HEK293 (cell line): ENCODE measurements around the gene PIGS.
A peak's percentile ranks its signal among the peaks of the same experiment; 100 is the strongest.

ENCODE experiments used
- CTCF ChIA-PET: fragments of 350-600 bp; formaldehyde crosslinking; extraction: SDS; loops from one replicate; lab custom pipeline; 2021; ENCODE audit warnings: antibody characterized with exemption; lab: Yijun Ruan, JAX
- POLR2A ChIA-PET: fragments of 300-600 bp; formaldehyde crosslinking; extraction: SDS; loops from one replicate; lab custom pipeline; 2020; ENCODE audit warnings: antibody characterized with exemption, inconsistent platforms; lab: Yijun Ruan, JAX
- H3K27ac ChIP-seq: fragments of 200-500 bp; sonication (Bioruptor generic); 2 replicates; pipeline ENCODE4 v1.5.1; 2014; ENCODE audit warnings: low read depth, low read length, control low read depth, inconsistent platforms; ENCODE audit errors: extremely low read depth
- H3K36me3 ChIP-seq, 2 experiments: fragments of 200-500 bp in 1 of 2; sonication (Bioruptor generic) in 1 of 2; 1 replicate in 1 of 2; 2 replicates in 1 of 2; pipeline ENCODE4 v1.5.1; 2014 to 2017; ENCODE audit warnings: inconsistent platforms in 2 of 2, low read length in 2 of 2; ENCODE audit not compliant: control insufficient read depth in 2 of 2, insufficient read depth in 1 of 2
- H3K4me1 ChIP-seq: fragments of 200-500 bp; sonication (Bioruptor generic); 2 replicates; pipeline ENCODE4 v1.5.1; 2014; ENCODE audit warnings: mild to moderate bottlenecking, low read length, inconsistent platforms; ENCODE audit not compliant: control insufficient read depth, insufficient read depth
- H3K4me3 ChIP-seq: 2 replicates; pipeline ENCODE4 v1.5.1; 2011; ENCODE audit warnings: low read depth, mild to moderate bottlenecking, control low read depth, low read length, moderate library complexity
- H3K9me3 ChIP-seq: fragments of 200-500 bp; sonication (Bioruptor generic); 2 replicates; pipeline ENCODE4 v1.5.1; 2014; ENCODE audit warnings: low read depth, low read length, inconsistent platforms; ENCODE audit not compliant: control insufficient read depth, insufficient read depth
- BCL11B ChIP-seq: fragments of 450-650 bp; formaldehyde crosslinking; IDR thresholded peaks from 2 replicates; pipeline ENCODE4 v1.5.1; 2016; ENCODE audit warnings: low read depth, missing biosample characterization, missing genetic modification characterization
- GLIS2 ChIP-seq: fragments of 450-650 bp; formaldehyde crosslinking; IDR thresholded peaks from 2 replicates; pipeline ENCODE4 v1.5.1; 2016; ENCODE audit warnings: missing biosample characterization, missing genetic modification characterization
- OSR2 ChIP-seq: fragments of 450-650 bp; formaldehyde crosslinking; IDR thresholded peaks from 2 replicates; pipeline ENCODE4 v1.5.1; 2016; ENCODE audit warnings: missing biosample characterization, missing genetic modification characterization
- OVOL3 ChIP-seq: fragments of 450-650 bp; formaldehyde crosslinking; IDR thresholded peaks from 2 replicates; pipeline ENCODE4 v1.5.1; 2016; ENCODE audit warnings: missing biosample characterization, missing genetic modification characterization
- ZBTB48 ChIP-seq: fragments of 450-650 bp; formaldehyde crosslinking; IDR thresholded peaks from 2 replicates; pipeline ENCODE4 v1.5.1; 2016; ENCODE audit warnings: missing biosample characterization, missing genetic modification characterization
- ZBTB7A ChIP-seq: fragments of 450-650 bp; formaldehyde crosslinking; IDR thresholded peaks from 2 replicates; pipeline ENCODE4 v1.5.1; 2016; ENCODE audit warnings: low read depth, missing biosample characterization, missing genetic modification characterization
- ZNF146 ChIP-seq: fragments of 450-650 bp; formaldehyde crosslinking; IDR thresholded peaks from 2 replicates; pipeline ENCODE4 v1.5.1; 2016; ENCODE audit warnings: missing biosample characterization, missing genetic modification characterization
- ZNF174 ChIP-seq: fragments of 450-650 bp; formaldehyde crosslinking; IDR thresholded peaks from 2 replicates; pipeline ENCODE4 v1.5.0; 2017; ENCODE audit warnings: missing biosample characterization, mild to moderate bottlenecking, missing genetic modification characterization
- ZNF274 ChIP-seq, 2 experiments: fragments of 200-500 bp in 1 of 2; fragments of 450-650 bp in 1 of 2; sonication (Bioruptor generic) in 1 of 2; formaldehyde crosslinking in 1 of 2; IDR thresholded peaks; 2 replicates each; pipeline versions ENCODE4 v1.5.1 to v1.6.1; 2014 to 2016; ENCODE audit warnings: borderline replicate concordance in 1 of 2, inconsistent platforms in 1 of 2, low read length in 1 of 2, missing biosample characterization in 1 of 2, missing genetic modification characterization in 1 of 2
- ZNF341 ChIP-seq: fragments of 450-650 bp; formaldehyde crosslinking; IDR thresholded peaks from 2 replicates; pipeline ENCODE4; 2016; ENCODE audit warnings: low read depth, missing biosample characterization, missing genetic modification characterization
- ZNF391 ChIP-seq: fragments of 450-650 bp; formaldehyde crosslinking; IDR thresholded peaks from 2 replicates; pipeline ENCODE4 v1.5.1; 2016; ENCODE audit warnings: low read depth, missing biosample characterization, missing genetic modification characterization, borderline replicate concordance
- ZNF596 ChIP-seq: fragments of 450-650 bp; IDR thresholded peaks from 2 replicates; pipeline ENCODE4 v1.5.0; 2018; ENCODE audit warnings: missing biosample characterization, mild to moderate bottlenecking, missing genetic modification characterization, moderate library complexity
- ZNF629 ChIP-seq: fragments of 450-650 bp; formaldehyde crosslinking; IDR thresholded peaks from 2 replicates; pipeline ENCODE4 v1.5.1; 2017; ENCODE audit warnings: missing biosample characterization, missing genetic modification characterization
- TF ChIP-seq, protein P1 (sequence below): fragments of 450-650 bp; formaldehyde crosslinking; IDR thresholded peaks from 2 replicates; pipeline ENCODE4 v1.5.1; 2016; ENCODE audit warnings: missing biosample characterization, missing genetic modification characterization, low read depth
- TF ChIP-seq, protein P2 (sequence below): fragments of 450-650 bp; formaldehyde crosslinking; conservative IDR thresholded peaks from 2 replicates; pipeline ENCODE4 v1.5.1; 2016; ENCODE audit warnings: low read depth, missing biosample characterization, missing genetic modification characterization
- TF ChIP-seq, protein P3 (sequence below): fragments of 450-650 bp; formaldehyde crosslinking; IDR thresholded peaks from 2 replicates; pipeline ENCODE4 v1.5.1; 2016; ENCODE audit warnings: missing biosample characterization, missing genetic modification characterization
- TF ChIP-seq, protein P4 (sequence below): fragments of 450-650 bp; formaldehyde crosslinking; IDR thresholded peaks from 2 replicates; pipeline ENCODE4 v1.5.1; 2016; ENCODE audit warnings: missing biosample characterization, missing genetic modification characterization
- TF ChIP-seq, protein P5 (sequence below): fragments of 450-650 bp; formaldehyde crosslinking; IDR thresholded peaks from 2 replicates; pipeline ENCODE4 v1.5.1; 2016; ENCODE audit warnings: missing biosample characterization, missing genetic modification characterization
- TF ChIP-seq, protein P6 (sequence below): fragments of 450-650 bp; formaldehyde crosslinking; IDR thresholded peaks from 2 replicates; pipeline ENCODE4 v1.5.1; 2016; ENCODE audit warnings: missing biosample characterization, missing genetic modification characterization

Gene PIGS

DNA sequence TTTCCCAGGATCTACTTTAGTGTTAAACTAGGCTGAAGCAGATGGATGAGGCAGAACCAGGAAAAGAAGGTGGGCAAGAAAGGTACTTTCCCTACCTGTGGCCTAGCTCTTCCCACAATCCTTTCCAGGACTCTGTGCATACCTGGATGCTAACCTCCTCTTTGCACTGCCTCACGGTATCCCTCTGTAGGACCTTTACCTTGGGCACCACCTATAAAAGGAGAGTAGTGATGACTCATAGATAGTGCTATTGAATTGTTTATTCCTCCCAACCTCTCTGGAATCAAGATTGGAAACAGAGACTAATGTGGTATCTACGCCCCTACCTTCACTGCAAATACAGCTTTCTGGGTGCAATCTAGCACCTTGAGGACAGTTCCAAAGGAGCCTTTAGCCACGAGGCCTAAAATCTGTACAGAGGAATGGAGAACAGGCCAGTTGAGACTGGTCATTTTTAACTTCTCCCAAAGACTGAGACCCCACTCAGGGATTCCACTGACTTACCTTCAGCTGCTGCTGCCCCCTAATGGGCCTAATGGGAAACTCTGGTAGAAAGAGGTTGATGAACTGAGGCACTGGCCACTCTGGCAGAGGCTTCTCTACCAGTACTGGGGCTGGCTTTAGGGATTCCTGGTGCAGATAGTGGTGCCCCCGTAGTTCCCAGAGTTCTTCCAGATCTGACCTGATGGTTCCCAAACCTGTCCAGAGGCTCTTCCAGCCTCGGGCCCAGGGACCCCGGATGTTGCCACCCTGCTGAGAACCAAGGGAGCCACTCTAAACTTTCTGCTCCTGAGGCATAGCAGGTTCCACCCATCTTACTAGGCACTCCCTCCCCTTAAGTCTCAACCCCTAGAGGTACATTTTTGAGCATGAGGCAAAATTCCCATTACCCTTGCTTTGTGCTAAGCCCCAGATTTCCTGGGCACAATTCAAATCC lies 41.9 kb upstream of the PIGS start (continued):
- no peak for TF ChIP-seq ZNF174
- 0 out of 2 replicates have a peak, but pooled peaks have one; percentile 47 for TF ChIP-seq ZBTB48
- no peak for TF ChIP-seq OSR2
- no peak for TF ChIP-seq ZBTB7A (tag by site-specific recombination)

DNA sequence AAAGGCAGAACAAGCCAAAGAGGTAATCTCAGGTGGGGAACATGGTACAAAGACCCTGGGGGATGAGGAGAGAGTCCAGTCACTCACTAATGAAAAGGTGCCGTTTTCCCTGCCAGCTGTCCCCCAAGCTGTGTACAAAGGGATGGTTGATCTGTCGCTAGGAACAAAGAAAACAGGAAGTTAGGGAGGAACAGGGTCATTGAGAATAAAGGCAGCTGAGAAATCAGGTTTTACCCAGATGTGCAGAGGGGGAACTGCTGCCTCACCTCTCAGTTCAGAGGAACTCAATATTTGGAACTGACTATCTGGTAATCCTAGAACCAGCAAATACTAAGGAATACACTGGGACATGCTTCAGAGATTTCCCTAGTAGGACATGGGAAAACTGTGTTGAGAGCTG lies 41.2 kb upstream of the PIGS start:
- CTCF ChIA-PET, result interaction anchor here (0.6 to 7.3 kb wide), 28 partner anchors 9 to 196 kb away, joined by 3 to 46 read pairs (median 4); partner anchors contain the start of gene PIGS
- peaks cover 64 to 86% of the 10 kb centered on the region in 2 experiments for H3K36me3 ChIP-seq
- H3K27ac ChIP-seq, result no peak overlapping the region
- POLR2A ChIA-PET, result interaction anchor here (2.0 to 2.1 kb wide), 2 partner anchors 11 to 13 kb away, joined by 6 to 7 read pairs; no protein-coding TSS in a partner anchor
- no peaks in the 10 kb centered on the region for H3K9me3 ChIP-seq
- TF ChIP-seq, protein P1, sequence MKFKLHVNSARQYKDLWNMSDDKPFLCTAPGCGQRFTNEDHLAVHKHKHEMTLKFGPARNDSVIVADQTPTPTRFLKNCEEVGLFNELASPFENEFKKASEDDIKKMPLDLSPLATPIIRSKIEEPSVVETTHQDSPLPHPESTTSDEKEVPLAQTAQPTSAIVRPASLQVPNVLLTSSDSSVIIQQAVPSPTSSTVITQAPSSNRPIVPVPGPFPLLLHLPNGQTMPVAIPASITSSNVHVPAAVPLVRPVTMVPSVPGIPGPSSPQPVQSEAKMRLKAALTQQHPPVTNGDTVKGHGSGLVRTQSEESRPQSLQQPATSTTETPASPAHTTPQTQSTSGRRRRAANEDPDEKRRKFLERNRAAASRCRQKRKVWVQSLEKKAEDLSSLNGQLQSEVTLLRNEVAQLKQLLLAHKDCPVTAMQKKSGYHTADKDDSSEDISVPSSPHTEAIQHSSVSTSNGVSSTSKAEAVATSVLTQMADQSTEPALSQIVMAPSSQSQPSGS (tag by site-specific recombination), result no peak
- TF ChIP-seq ZNF274 (IDR thresholded peaks at IDR 0.05; ENCODE audit: low read length) (no peak), ZNF274 (tag by site-specific recombination; IDR thresholded peaks at IDR 0.05; ENCODE audit: borderline replicate concordance) (no peak), BCL11B (tag by site-specific recombination) (no peak), ZNF341 (tag by site-specific recombination) (no peak), ZNF596 (no peak), ZNF174 (no peak), ZNF146 (tag by site-specific recombination) (no peak), OVOL3 (tag by site-specific recombination) (no peak)
- TF ChIP-seq, protein P2, sequence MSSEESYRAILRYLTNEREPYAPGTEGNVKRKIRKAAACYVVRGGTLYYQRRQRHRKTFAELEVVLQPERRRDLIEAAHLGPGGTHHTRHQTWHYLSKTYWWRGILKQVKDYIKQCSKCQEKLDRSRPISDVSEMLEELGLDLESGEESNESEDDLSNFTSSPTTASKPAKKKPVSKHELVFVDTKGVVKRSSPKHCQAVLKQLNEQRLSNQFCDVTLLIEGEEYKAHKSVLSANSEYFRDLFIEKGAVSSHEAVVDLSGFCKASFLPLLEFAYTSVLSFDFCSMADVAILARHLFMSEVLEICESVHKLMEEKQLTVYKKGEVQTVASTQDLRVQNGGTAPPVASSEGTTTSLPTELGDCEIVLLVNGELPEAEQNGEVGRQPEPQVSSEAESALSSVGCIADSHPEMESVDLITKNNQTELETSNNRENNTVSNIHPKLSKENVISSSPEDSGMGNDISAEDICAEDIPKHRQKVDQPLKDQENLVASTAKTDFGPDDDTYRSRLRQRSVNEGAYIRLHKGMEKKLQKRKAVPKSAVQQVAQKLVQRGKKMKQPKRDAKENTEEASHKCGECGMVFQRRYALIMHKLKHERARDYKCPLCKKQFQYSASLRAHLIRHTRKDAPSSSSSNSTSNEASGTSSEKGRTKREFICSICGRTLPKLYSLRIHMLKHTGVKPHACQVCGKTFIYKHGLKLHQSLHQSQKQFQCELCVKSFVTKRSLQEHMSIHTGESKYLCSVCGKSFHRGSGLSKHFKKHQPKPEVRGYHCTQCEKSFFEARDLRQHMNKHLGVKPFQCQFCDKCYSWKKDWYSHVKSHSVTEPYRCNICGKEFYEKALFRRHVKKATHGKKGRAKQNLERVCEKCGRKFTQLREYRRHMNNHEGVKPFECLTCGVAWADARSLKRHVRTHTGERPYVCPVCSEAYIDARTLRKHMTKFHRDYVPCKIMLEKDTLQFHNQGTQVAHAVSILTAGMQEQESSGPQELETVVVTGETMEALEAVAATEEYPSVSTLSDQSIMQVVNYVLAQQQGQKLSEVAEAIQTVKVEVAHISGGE, result no peak
- TF ChIP-seq, all 188 proteins: peak for 0
- Histone ChIP-seq H3K4me1 (no peaks in the 10 kb centered on the region), H3K4me3 (no peak overlapping the region)

DNA sequence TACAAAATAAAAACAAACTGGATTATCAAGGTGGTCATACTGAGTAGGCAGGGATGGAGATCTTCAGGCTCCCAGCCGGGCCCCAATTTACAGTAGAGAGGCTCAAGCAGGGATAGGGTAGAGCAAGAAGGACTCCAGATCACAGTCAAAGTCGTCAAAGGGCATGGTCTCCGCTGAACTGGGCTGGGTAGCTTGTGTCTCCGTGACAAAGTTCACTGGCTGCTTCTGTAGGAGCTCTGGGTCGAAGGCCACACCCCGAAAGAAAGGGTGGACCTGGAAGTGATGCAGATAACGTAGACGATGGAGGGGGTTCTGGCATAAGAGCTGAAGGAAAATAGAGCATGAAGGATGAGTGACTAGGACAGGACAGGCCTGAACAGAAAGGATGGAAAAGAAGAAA lies 39.1 kb upstream of the PIGS start:
- POLR2A ChIA-PET, result interaction anchor here (1.5 to 2.1 kb wide), 3 partner anchors 12 to 35 kb away, joined by 4 to 8 read pairs (median 6); partner anchors contain the start of genes BLTP2 and SPAG5
- Histone ChIP-seq H3K27ac (no peak overlapping the region), H3K4me3 (no peak overlapping the region), H3K9me3 (no peaks in the 10 kb centered on the region), H3K36me3 (peaks cover 54 to 76% of the 10 kb centered on the region in 2 experiments), H3K4me1 (no peaks in the 10 kb centered on the region)
- CTCF ChIA-PET, result interaction anchor here (0.6 to 7.3 kb wide), 9 partner anchors 9 to 78 kb away, joined by 3 to 46 read pairs (median 3); no protein-coding TSS in a partner anchor
- TF ChIP-seq GLIS2 (tag by site-specific recombination), result no peak
- TF ChIP-seq, protein P3, sequence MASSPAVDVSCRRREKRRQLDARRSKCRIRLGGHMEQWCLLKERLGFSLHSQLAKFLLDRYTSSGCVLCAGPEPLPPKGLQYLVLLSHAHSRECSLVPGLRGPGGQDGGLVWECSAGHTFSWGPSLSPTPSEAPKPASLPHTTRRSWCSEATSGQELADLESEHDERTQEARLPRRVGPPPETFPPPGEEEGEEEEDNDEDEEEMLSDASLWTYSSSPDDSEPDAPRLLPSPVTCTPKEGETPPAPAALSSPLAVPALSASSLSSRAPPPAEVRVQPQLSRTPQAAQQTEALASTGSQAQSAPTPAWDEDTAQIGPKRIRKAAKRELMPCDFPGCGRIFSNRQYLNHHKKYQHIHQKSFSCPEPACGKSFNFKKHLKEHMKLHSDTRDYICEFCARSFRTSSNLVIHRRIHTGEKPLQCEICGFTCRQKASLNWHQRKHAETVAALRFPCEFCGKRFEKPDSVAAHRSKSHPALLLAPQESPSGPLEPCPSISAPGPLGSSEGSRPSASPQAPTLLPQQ (tag by site-specific recombination), result no peak
- no peak for TF ChIP-seq ZNF629 (tag by site-specific recombination)
- TF ChIP-seq, protein P4, sequence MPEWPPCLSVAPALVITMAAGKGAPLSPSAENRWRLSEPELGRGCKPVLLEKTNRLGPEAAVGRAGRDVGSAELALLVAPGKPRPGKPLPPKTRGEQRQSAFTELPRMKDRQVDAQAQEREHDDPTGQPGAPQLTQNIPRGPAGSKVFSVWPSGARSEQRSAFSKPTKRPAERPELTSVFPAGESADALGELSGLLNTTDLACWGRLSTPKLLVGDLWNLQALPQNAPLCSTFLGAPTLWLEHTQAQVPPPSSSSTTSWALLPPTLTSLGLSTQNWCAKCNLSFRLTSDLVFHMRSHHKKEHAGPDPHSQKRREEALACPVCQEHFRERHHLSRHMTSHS (tag by site-specific recombination), result no peak
- TF ChIP-seq, protein P5, sequence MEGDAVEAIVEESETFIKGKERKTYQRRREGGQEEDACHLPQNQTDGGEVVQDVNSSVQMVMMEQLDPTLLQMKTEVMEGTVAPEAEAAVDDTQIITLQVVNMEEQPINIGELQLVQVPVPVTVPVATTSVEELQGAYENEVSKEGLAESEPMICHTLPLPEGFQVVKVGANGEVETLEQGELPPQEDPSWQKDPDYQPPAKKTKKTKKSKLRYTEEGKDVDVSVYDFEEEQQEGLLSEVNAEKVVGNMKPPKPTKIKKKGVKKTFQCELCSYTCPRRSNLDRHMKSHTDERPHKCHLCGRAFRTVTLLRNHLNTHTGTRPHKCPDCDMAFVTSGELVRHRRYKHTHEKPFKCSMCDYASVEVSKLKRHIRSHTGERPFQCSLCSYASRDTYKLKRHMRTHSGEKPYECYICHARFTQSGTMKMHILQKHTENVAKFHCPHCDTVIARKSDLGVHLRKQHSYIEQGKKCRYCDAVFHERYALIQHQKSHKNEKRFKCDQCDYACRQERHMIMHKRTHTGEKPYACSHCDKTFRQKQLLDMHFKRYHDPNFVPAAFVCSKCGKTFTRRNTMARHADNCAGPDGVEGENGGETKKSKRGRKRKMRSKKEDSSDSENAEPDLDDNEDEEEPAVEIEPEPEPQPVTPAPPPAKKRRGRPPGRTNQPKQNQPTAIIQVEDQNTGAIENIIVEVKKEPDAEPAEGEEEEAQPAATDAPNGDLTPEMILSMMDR (tag by site-specific recombination), result no peak
- TF ChIP-seq, protein P6, sequence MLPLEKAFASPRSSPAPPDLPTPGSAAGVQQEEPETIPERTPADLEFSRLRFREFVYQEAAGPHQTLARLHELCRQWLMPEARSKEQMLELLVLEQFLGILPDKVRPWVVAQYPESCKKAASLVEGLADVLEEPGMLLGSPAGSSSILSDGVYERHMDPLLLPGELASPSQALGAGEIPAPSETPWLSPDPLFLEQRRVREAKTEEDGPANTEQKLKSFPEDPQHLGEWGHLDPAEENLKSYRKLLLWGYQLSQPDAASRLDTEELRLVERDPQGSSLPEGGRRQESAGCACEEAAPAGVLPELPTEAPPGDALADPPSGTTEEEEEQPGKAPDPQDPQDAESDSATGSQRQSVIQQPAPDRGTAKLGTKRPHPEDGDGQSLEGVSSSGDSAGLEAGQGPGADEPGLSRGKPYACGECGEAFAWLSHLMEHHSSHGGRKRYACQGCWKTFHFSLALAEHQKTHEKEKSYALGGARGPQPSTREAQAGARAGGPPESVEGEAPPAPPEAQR (tag by site-specific recombination), result no peak
- TF ChIP-seq ZNF391 (tag by site-specific recombination), result no peak
